IMR-90 (cell line): ENCODE measurements around the gene FBXL13. TPM values are rescaled to one million over a fixed set of nuclear protein-coding genes. Genes with fewer than 3 reads are reported as not detected.

ENCODE experiments used
- ATAC-seq: fragments of 200-7000 bp; cut with Tn5 transposase; 2 replicates; pipeline ENCODE4 v1.9.1; 2020; ENCODE audit warnings: low read depth, mild to moderate bottlenecking, moderate library complexity
- BruUV-seq: library from RNA; stranded (reverse); fragments of 400-500 nt; replicated peaks from 2 replicates; lab custom pipeline; 2021; lab: Mats Ljungman, UMichigan
- CTCF ChIA-PET: fragments of 300-600 bp; formaldehyde crosslinking; extraction: SDS; loops from one replicate; lab custom pipeline; 2021; ENCODE audit warnings: antibody characterized with exemption; lab: Yijun Ruan, JAX
- POLR2A ChIA-PET: fragments of 300-600 bp; sonication (Branson Sonifier 250); formaldehyde crosslinking; loops from one replicate; lab custom pipeline; 2022; ENCODE audit warnings: antibody characterized with exemption; ENCODE audit not compliant: unreplicated experiment; lab: Charles Lee
- DNase-seq: peaks from one replicate; pipeline ENCODE4 v3.0.0; 2013
- H2AFZ ChIP-seq: replicated peaks from 2 replicates; pipeline ENCODE3; 2013; ENCODE audit warnings: low read length, mild to moderate bottlenecking; ENCODE audit not compliant: poor library complexity
- H2AK5ac ChIP-seq: 2 replicates; pipeline ENCODE4 v1.6.1; 2013; ENCODE audit warnings: low read depth, low read length, inconsistent platforms
- H2AK9ac ChIP-seq: replicated peaks from 2 replicates; pipeline ENCODE3; 2013; ENCODE audit warnings: mild to moderate bottlenecking, low read depth, low read length, moderate library complexity; ENCODE audit not compliant: poor library complexity
- H2BK120ac ChIP-seq: 2 replicates; pipeline ENCODE4 v1.6.1; 2013; ENCODE audit warnings: low read depth, low read length, inconsistent platforms
- H2BK15ac ChIP-seq: 3 replicates; pipeline ENCODE4 v1.6.1; 2013; ENCODE audit warnings: low read depth, low read length, inconsistent platforms
- H2BK20ac ChIP-seq: 2 replicates; pipeline ENCODE4 v1.6.1; 2013; ENCODE audit warnings: low read depth, mild to moderate bottlenecking, inconsistent platforms, low read length, moderate library complexity
- H2BK5ac ChIP-seq: 2 replicates; pipeline ENCODE4 v1.6.1; 2013; ENCODE audit warnings: mild to moderate bottlenecking, low read depth, low read length, inconsistent platforms; ENCODE audit not compliant: poor library complexity, severe bottlenecking
- H3K14ac ChIP-seq: replicated peaks from 2 replicates; pipeline ENCODE4 v1.6.1; 2013; ENCODE audit warnings: low read depth, low read length, inconsistent platforms
- H3K18ac ChIP-seq: 2 replicates; pipeline ENCODE4 v1.6.1; 2013; ENCODE audit warnings: low read depth, low read length, control low read depth
- H3K23ac ChIP-seq: 2 replicates; pipeline ENCODE4 v1.6.1; 2013; ENCODE audit warnings: low read depth, low read length, inconsistent platforms
- H3K27ac ChIP-seq: 2 replicates; pipeline ENCODE4 v1.5.1; 2013; ENCODE audit warnings: mild to moderate bottlenecking, control low read depth, low read length; ENCODE audit not compliant: insufficient read depth
- H3K27me3 ChIP-seq: 2 replicates; pipeline ENCODE4 v1.6.1; 2013; ENCODE audit warnings: low read length; ENCODE audit not compliant: control insufficient read depth, insufficient read depth
- H3K36me3 ChIP-seq: 2 replicates; pipeline ENCODE4 v1.6.1; 2013; ENCODE audit warnings: low read length, mixed read lengths; ENCODE audit not compliant: control insufficient read depth, insufficient read depth
- H3K4ac ChIP-seq: 2 replicates; pipeline ENCODE4 v1.6.1; 2013; ENCODE audit warnings: low read depth, low read length, inconsistent platforms
- H3K4me1 ChIP-seq: 2 replicates; pipeline ENCODE4 v1.6.1; 2013; ENCODE audit warnings: low read length, mixed read lengths; ENCODE audit not compliant: control insufficient read depth, insufficient read depth
- H3K4me2 ChIP-seq: 2 replicates; pipeline ENCODE4 v1.6.1; 2013; ENCODE audit warnings: low read depth, mild to moderate bottlenecking, control low read depth, low read length, moderate library complexity
- H3K4me3 ChIP-seq: 2 replicates; pipeline ENCODE4 v1.5.1; 2013; ENCODE audit warnings: low read depth, mild to moderate bottlenecking, control low read depth, low read length, moderate library complexity; ENCODE audit not compliant: insufficient read depth
- H3K56ac ChIP-seq: 2 replicates; pipeline ENCODE4 v1.6.1; 2013; ENCODE audit warnings: low read length, inconsistent platforms; ENCODE audit not compliant: insufficient read depth; ENCODE audit errors: extremely low read depth
- H3K79me1 ChIP-seq, 2 experiments: 2 replicates each; pipeline ENCODE4 v1.6.1; 2013; ENCODE audit warnings: low read length in 2 of 2, inconsistent platforms in 1 of 2, low read depth in 1 of 2
- H3K9ac ChIP-seq: 2 replicates; pipeline ENCODE4 v1.6.1; 2013; ENCODE audit warnings: low read depth, low read length, control low read depth
- H3K9me1 ChIP-seq: 2 replicates; pipeline ENCODE4 v1.6.1; 2013; ENCODE audit warnings: low read length, inconsistent platforms; ENCODE audit not compliant: insufficient read depth
- H3K9me3 ChIP-seq: 2 replicates; pipeline ENCODE4 v1.6.1; 2013; ENCODE audit warnings: low read length; ENCODE audit not compliant: control insufficient read depth, insufficient read depth
- H4K20me1 ChIP-seq: 2 replicates; pipeline ENCODE4 v1.6.1; 2013; ENCODE audit warnings: low read length, inconsistent platforms; ENCODE audit not compliant: insufficient read depth
- H4K5ac ChIP-seq: 2 replicates; pipeline ENCODE4 v1.6.1; 2013; ENCODE audit warnings: mild to moderate bottlenecking, low read depth, low read length, control low read depth
- H4K8ac ChIP-seq, 2 experiments: 2 replicates each; pipeline ENCODE4 v1.6.1; 2013; ENCODE audit warnings: low read depth in 2 of 2, low read length in 2 of 2, control low read depth in 1 of 2, inconsistent platforms in 1 of 2
- H4K91ac ChIP-seq: 2 replicates; pipeline ENCODE4 v1.6.1; 2013; ENCODE audit warnings: low read depth, low read length, inconsistent platforms; ENCODE audit not compliant: insufficient read depth
- BHLHE40 ChIP-seq: fragments of 150-350 bp; IDR thresholded peaks from 2 replicates; pipeline ENCODE4 v1.6.1; 2016; ENCODE audit warnings: mild to moderate bottlenecking, low read depth, low read length
- CEBPB ChIP-seq: IDR thresholded peaks from 2 replicates; pipeline ENCODE4 v1.6.1; 2012; ENCODE audit warnings: low read depth, low read length, improper control_type of control experiment
- CHD1 ChIP-seq: IDR thresholded peaks from 2 replicates; pipeline ENCODE4 v1.6.1; 2012; ENCODE audit warnings: low read depth, low read length, improper control_type of control experiment
- CTCF ChIP-seq: conservative IDR thresholded peaks from 2 replicates; pipeline ENCODE4 v1.5.1; 2012; ENCODE audit warnings: mild to moderate bottlenecking, low read depth, low read length, improper control_type of control experiment
- ELK1 ChIP-seq: fragments of 150-350 bp; IDR thresholded peaks from 2 replicates; pipeline ENCODE4 v1.6.1; 2016; ENCODE audit warnings: low read depth, mild to moderate bottlenecking, low read length, moderate library complexity, borderline replicate concordance
- FOS ChIP-seq: fragments of 150-350 bp; IDR thresholded peaks from 2 replicates; pipeline ENCODE4 v1.6.1; 2016; ENCODE audit warnings: low read depth, low read length
- MAFK ChIP-seq: IDR thresholded peaks from 2 replicates; pipeline ENCODE4 v1.6.1; 2012; ENCODE audit warnings: low read depth, low read length, improper control_type of control experiment
- MAZ ChIP-seq: IDR thresholded peaks from 2 replicates; pipeline ENCODE4 v1.6.1; 2012; ENCODE audit warnings: low read depth, mild to moderate bottlenecking, low read length, improper control_type of control experiment, moderate library complexity, borderline replicate concordance
- MXI1 ChIP-seq: IDR thresholded peaks from 2 replicates; pipeline ENCODE4 v1.6.1; 2012; ENCODE audit warnings: low read depth, mild to moderate bottlenecking, low read length, moderate library complexity, borderline replicate concordance
- NFE2L2 ChIP-seq: fragments of 150-350 bp; IDR thresholded peaks from 2 replicates; pipeline ENCODE4 v1.6.1; 2016; ENCODE audit warnings: low read depth, mild to moderate bottlenecking, low read length
- POLR2A ChIP-seq: IDR thresholded peaks from 2 replicates; pipeline ENCODE4 v1.6.1; 2012; ENCODE audit warnings: mild to moderate bottlenecking, low read depth, low read length
- RAD21 ChIP-seq: IDR thresholded peaks from 2 replicates; pipeline ENCODE4 v1.6.1; 2012; ENCODE audit warnings: low read length, improper control_type of control experiment
- RCOR1 ChIP-seq: IDR thresholded peaks from 2 replicates; pipeline ENCODE4 v1.6.1; 2012; ENCODE audit warnings: mild to moderate bottlenecking, low read length, improper control_type of control experiment; ENCODE audit not compliant: insufficient replicate concordance
- RFX5 ChIP-seq: IDR thresholded peaks from 2 replicates; pipeline ENCODE4 v1.8.0; 2012; ENCODE audit warnings: low read depth, mild to moderate bottlenecking, low read length, moderate library complexity
- SMC3 ChIP-seq: fragments of 150-350 bp; IDR thresholded peaks from 2 replicates; pipeline ENCODE4 v1.6.1; 2016; ENCODE audit warnings: low read depth, mild to moderate bottlenecking, antibody characterized with exemption, low read length, moderate library complexity
- USF2 ChIP-seq: fragments of 150-350 bp; IDR thresholded peaks from 2 replicates; pipeline ENCODE4 v1.6.1; 2017; ENCODE audit warnings: mild to moderate bottlenecking, antibody characterized with exemption, low read length, low read depth
- WGBS, 2 experiments: methylation state at CpG; one replicate each; pipeline versions ENCODE4 v1.1.5 to v1.1.7; 2013; ENCODE audit warnings: missing lambda C conversion rate in 2 of 2; ENCODE audit not compliant: insufficient read length in 1 of 2; ENCODE audit errors: extremely low coverage in 2 of 2; 5-methylcytosine and 5-hydroxymethylcytosine counted together
- dilution Hi-C: fragments of 300-500 bp; cut with HindIII; formaldehyde crosslinking; loops from one replicate; pipeline ENCODE4 v1.14.3; 2018; ENCODE audit warnings: low sequenced_read_pairs; ENCODE audit not compliant: unreplicated experiment
- in situ Hi-C: fragments of 300-500 bp; cut with MboI; formaldehyde crosslinking; loops from 3 replicates; pipeline ENCODE4 v1.14.3; 2019; ENCODE audit warnings: low sequenced_read_pairs, inconsistent platforms, mixed read lengths
- intact Hi-C: fragments of 100-400 bp; cut with micrococcal nuclease; formaldehyde crosslinking; loops from 2 replicates; pipeline ENCODE4 v1.10.0; 2022
- polyA plus RNA-seq, 3 experiments: library from polyadenylated mRNA; depleted of rRNA; stranded (reverse); fragments of >200 nt; gene quantifications; 2 replicates each; pipeline ENCODE4 v1.2.3, GENCODE V29; 2012; ENCODE audit warnings: low replicate concordance in 1 of 3
- total RNA-seq: library from RNA; depleted of rRNA; stranded (reverse); fragments of >200 nt; gene quantifications from 2 replicates; pipeline ENCODE4 v1.2.3, GENCODE V29; 2012

Gene FBXL13
- total and polyA plus RNA-seq, 2 of the 4 experiments (the other 2 are of a cell fraction): 0.24 to 0.36 TPM

GRCh38 chr7:103083210-103083609, 8.6 kb upstream of the FBXL13 start:
- Histone ChIP-seq H3K79me1 (peaks cover 9 to 38% of the 10 kb centered on the region in 2 experiments), H4K20me1 (no peaks in the 10 kb centered on the region), H3K4ac (no peak overlapping the region), H3K4me1 (no peaks in the 10 kb centered on the region), H4K8ac (no peak overlapping the region), H3K23ac (no peak overlapping the region), H2AK9ac (no peak overlapping the region), H2BK20ac (no peak overlapping the region), H4K91ac (no peak overlapping the region), H3K14ac (no peak overlapping the region), H3K27ac (no peak overlapping the region), H2BK120ac (no peak overlapping the region), H2AFZ (no peak overlapping the region), H3K27me3 (no peaks in the 10 kb centered on the region), H3K9me1 (peaks cover 3% of the 10 kb centered on the region; the same call in 1 of the 2 replicates), H3K4me2 (no peak overlapping the region), H3K18ac (no peak overlapping the region), H2AK5ac (no peak overlapping the region), H2BK5ac (no peak overlapping the region), H4K5ac (no peak overlapping the region), H3K9ac (no peak overlapping the region), H3K9me3 (no peaks in the 10 kb centered on the region), H3K4me3 (no peak overlapping the region), H3K56ac (no peak overlapping the region), H2BK15ac (no peak overlapping the region), H3K36me3 (0 out of 2 replicates have a peak, but pooled peaks cover 1% of the 10 kb centered on the region)
- in situ Hi-C loops (no loop called here), intact Hi-C loops (no loop called here), dilution Hi-C loops (no loop called here)
- WGBS, 2 experiments: no CpG with 5 or more reads among the region's 3 CpGs
- ChIA-PET POLR2A (no interaction called here), CTCF (no interaction called here)
- no TSS peak for BruUV-seq
- TF ChIP-seq RFX5 (no peak), CEBPB (no peak), RCOR1 (no peak), ELK1 (no peak), MAFK (no peak), BHLHE40 (no peak), USF2 (no peak), MAZ (no peak), MXI1 (no peak), SMC3 (no peak), FOS (no peak), RAD21 (no peak), POLR2A (no peak), NFE2L2 (no peak), CHD1 (no peak), CTCF (no peak)
- DNase-seq: no peak
- ATAC-seq: no peak
